ENCODE measurements around the gene ZNF217.
"Not testable (repeated sequence)": the region's sequence is repeated elsewhere in the genome, so short reads cannot be mapped to it uniquely, and the experiment has no call there.

Gene ZNF217

DNA sequence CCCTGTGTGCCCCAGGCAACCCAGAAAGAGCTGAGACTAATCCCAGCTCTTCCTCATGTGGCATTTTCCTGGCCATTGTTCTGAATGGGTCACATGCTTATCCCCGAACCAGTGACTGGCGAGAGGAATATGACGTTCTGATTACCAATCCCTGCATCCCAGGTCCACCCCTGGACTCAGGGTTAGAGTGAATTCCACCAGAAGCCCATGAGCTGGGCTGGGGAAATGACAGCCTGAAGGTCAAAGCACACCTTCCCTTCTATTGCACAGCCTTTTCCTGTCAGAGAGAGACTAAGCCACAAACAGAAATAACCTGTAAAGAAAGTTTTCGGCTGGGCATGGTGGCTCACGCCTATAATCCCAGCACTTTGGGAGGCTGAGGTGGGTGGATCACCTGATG is 70.9 kb downstream of the ZNF217 start:
- no peak for DNase-seq

DNA sequence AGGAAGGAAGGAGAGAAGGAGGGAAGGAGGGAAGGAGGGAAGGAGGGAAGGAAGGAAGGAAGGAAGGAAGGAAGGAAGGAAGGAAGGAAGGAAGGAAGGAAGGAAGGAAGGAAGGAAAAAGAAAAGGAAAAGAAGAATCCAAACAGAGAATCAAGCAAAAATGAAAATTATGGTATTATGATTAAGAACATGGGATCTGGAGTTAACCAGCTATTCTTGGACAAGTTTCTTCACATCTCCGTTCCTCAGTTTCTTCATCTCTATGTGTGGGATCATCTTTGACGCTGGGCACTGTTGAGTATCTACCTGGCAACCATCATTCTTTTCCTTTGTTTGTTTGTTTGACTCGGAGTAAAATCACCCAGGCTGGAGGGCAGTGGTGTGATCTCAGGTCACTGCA is 71.6 kb downstream of the ZNF217 start:
- DNase-seq: no peak

DNA sequence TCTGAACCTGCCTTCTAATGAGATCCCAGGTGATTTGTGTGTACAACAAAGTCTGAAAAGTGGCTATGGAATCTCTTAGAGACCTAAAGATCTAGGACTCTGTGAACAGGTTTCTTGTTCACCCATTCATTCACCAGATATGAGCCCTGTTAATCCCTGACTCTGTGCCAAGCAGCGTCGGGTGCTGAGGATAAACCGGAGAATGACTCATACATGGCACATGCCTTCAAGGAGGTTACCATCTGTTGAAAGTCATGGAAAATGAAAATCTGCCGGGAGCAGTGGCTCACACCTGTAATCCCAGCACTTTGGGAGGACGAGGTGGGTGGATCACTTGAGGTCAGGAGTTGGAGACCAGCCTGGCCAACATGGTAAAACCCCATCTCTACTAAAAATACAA is 72.2 kb downstream of the ZNF217 start:
- DNase-seq: not testable (repeated sequence)

- DNase-seq: no peak
These were observed 76.5 kb downstream of the ZNF217 start for GRCh38 chr20:53517146-53517545.

All from amniotic stem cell (primary cell).